Peyer's patch (tissue), 4 donors: ENCODE measurements around the gene AHDC1.
A peak's percentile ranks its signal among the peaks of the same experiment; 100 is the strongest.

Experiments
- CTCF ChIP-seq, 6 experiments: fragments of 450-650 bp in 4 of 6; fragments of 200-600 bp in 2 of 6; sonication (generic) in 1 of 6; IDR thresholded peaks; one replicate each; pipeline ENCODE4 v1.5.1; 2017 to 2019; ENCODE audit warnings: antibody characterized with exemption in 6 of 6, mild to moderate bottlenecking in 3 of 6, moderate library complexity in 1 of 6
- POLR2A ChIP-seq, 2 donors: fragments of 450-650 bp; IDR thresholded peaks; one replicate each; pipeline ENCODE4 v1.5.1; 2017; ENCODE audit warnings: antibody characterized with exemption in 2 of 2, mild to moderate bottlenecking in 2 of 2, moderate library complexity in 2 of 2

DNA sequence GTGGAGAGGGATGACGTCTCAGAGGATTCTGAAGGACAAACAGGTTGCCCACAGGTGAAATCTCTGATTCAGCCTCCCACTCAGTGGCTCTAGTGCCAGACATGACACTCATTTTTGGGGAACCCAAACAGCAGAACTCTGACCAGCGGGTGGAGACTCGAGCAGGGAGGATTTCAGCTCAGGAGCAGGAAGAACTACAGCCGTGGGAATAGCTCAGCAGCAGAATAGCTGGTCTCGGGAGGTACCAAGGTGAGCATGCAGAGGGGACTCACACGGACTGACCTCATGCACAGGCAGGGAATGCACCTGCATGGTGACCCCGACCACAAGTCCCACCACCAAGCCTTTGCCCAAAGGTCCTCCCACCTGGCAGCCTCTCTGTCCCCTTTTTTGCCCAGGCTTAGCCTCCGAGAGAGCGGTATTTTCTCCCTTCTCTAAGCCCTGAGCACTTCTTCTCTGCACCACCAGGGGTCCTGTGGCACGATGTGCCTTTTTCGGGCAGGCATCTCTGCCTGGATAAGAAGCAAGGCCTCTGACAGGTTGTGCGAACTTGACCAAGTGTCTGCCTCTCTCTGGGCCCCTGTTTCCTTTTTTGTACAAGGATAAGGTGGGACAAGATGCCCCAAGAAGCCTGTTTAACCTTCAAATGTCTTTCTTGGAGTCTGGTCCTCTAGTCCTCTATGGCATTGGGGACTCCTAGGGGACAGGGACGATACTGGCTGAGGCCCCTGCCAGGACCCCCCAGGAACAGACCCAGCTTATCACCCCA, 39.8 kb upstream of the AHDC1 start:
- TF ChIP-seq POLR2A (IDR thresholded peaks at IDR 0.05) = no peak
- TF ChIP-seq CTCF (IDR thresholded peaks at IDR 0.05) = peak; percentile 72 to 83 (median 76)
